WI38 (cell line): ENCODE data around the gene PLXDC1.

Experiments used
- H3K4me3 ChIP-seq: 2 replicates; pipeline ENCODE4 v1.5.1; 2011; ENCODE audit warnings: low read depth, mild to moderate bottlenecking, control low read depth, low read length
- CTCF ChIP-seq: IDR thresholded peaks from 2 replicates; pipeline ENCODE4 v1.5.1; 2012; ENCODE audit warnings: low read depth, mild to moderate bottlenecking, control low read depth, low read length

PLXDC1 gene

DNA sequence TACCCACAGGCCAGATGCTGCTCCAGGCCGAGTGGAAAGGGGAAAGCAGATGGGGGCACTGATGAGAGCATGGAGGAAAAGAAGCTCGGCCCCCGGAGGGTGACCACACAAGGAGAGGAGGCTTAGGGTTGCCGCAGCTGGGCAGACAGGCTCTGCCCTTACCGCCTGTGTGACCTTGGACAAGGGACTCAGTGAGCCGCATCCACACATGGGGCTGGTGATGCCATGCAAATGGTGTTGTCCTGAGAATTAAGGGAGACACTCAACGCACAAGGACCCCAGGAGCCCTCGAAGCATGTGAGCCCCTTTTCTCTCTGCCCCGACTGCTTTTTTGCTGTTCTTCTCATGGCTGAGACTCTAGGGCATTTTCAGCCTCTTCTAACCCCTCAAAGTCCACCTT, 61.0 kb downstream of the PLXDC1 start:
- no peak overlapping the region for H3K4me3 ChIP-seq
- TF ChIP-seq CTCF = no peak

DNA sequence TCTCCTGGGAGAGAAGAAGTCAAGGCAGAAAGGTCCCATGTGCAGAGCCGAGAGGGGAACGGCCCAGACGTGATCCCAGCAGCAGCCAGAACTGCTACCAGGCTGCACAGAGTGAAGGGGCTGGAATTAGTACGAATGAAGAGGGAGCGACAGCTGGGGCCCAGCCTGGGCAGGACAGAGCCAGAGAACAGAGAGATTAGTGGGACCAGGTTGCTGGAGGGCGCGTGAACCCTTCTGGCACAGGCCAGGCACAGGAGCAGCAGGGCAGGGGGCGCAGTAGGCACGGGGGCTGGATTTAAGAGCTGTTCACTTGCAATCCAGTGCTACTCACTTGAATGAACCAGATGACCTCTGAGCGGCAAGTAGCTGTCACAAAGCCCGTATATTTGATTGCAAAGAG, 66.9 kb downstream of the PLXDC1 start:
- no peak for TF ChIP-seq CTCF

DNA sequence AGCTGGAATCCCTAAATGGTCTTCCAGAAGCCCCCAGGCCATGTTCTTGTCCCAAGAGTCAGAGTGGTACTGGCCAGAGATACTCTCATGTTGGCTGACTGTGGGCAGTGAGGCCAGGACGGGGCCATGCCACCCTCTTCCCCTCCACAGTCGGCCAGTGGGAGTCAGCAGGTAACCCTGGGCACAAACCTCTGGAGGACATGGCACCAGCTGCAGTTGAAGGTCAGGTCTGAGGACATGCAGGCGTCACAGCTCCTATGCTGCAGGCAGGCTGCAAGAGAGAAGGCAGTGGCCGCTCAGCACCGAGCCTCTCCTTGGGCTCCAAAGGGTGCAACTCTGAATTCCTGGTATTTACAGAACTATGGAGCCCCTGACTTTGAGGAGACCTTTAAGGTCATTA, 68.2 kb downstream of the PLXDC1 start:
- no peak for TF ChIP-seq CTCF
- H3K4me3 ChIP-seq = no peak overlapping the region

More for the DNA sequence above, 66.9 kb downstream of the PLXDC1 start:
- no peak overlapping the region for H3K4me3 ChIP-seq

GRCh38 chr17:39082482-39082881, 69.0 kb downstream of the PLXDC1 start:
- H3K4me3 ChIP-seq = no peak overlapping the region
- TF ChIP-seq CTCF = no peak

DNA sequence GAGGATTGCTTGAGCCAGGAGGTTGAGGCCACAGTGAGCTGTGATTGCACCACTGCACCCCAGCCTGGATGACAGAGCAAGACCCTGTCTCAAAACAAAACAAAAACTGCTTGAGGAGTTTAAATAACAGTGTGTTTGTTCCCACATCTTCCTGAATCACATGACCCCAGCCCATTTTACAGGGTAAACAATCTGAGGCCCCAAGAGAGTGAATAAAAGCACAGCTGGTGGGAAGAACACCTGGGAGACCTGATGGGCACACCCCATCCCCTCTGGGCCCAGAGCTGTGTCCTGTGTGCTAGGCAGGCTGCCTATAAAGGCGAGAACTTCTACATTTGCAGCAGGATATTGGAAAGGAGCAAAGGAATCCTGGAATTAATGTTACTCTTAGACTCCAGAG, 69.6 kb downstream of the PLXDC1 start:
- TF ChIP-seq CTCF = no peak
- H3K4me3 ChIP-seq = no peak overlapping the region

- no peak for TF ChIP-seq CTCF
- no peak overlapping the region for H3K4me3 ChIP-seq
Measured at GRCh38 chr17:39080421-39081078, 70.9 kb downstream of the PLXDC1 start.

- H3K4me3 ChIP-seq = no peak overlapping the region
Measured at GRCh38 chr17:39079836-39080235, 71.6 kb downstream of the PLXDC1 start.

More at GRCh38 chr17:39079836-39080235, 71.6 kb downstream of the PLXDC1 start:
- no peak for TF ChIP-seq CTCF
